Activated CD8-positive, alpha-beta T cell treated with anti-CD3 and anti-CD28 coated beads, Interleukin-2, amount 10 ng/mL, durations not matched to agents 7 days and 5 days (primary cell): ENCODE data around the gene MPV17. TPM values are rescaled to one million over a fixed set of nuclear protein-coding genes. Genes with fewer than 3 reads are reported as not detected.
"Not testable (repeated sequence)": the region's sequence is repeated elsewhere in the genome, so short reads cannot be mapped to it uniquely, and the experiment has no call there.

Experiments
- ATAC-seq: fragments of 150-1000 bp; cut with Tn5 transposase; one replicate; pipeline ENCODE4 v1.10.0; 2021; ENCODE audit warnings: moderate library complexity
- CTCF ChIA-PET: fragments of 350-600 bp; sonication (Branson Sonifier 250); formaldehyde crosslinking; loops from one replicate; lab custom pipeline; 2021; ENCODE audit warnings: antibody characterized with exemption; lab: Charles Lee
- POLR2A ChIA-PET: fragments of 350-600 bp; sonication (Branson Sonifier 250); formaldehyde crosslinking; loops from one replicate; lab custom pipeline; 2021; ENCODE audit warnings: antibody characterized with exemption; lab: Charles Lee
- DNase-seq: peaks from one replicate; pipeline ENCODE4 v3.0.0-alpha.2; 2020
- H3K27ac Mint-ChIP-seq: one replicate; pipeline ENCODE4 v1.8.0; 2021; ENCODE audit warnings: mild to moderate bottlenecking, mixed read lengths
- H3K27me3 Mint-ChIP-seq: one replicate; pipeline ENCODE4 v1.8.0; 2021; ENCODE audit warnings: low read depth, mixed read lengths
- H3K36me3 Mint-ChIP-seq: one replicate; pipeline ENCODE4 v1.8.0; 2021; ENCODE audit warnings: low read depth, mixed read lengths
- H3K4me1 Mint-ChIP-seq: one replicate; pipeline ENCODE4 v1.8.0; 2021; ENCODE audit warnings: low read depth, mixed read lengths
- H3K4me3 Mint-ChIP-seq: one replicate; pipeline ENCODE4 v1.8.0; 2021; ENCODE audit warnings: mild to moderate bottlenecking, mixed read lengths
- H3K9me3 Mint-ChIP-seq: one replicate; pipeline ENCODE4 v1.8.0; 2022; ENCODE audit warnings: mixed read lengths; ENCODE audit not compliant: insufficient read depth
- total RNA-seq, 2 experiments: library from RNA; stranded (reverse); gene quantifications; one replicate each; pipeline ENCODE4 v1.2.3, GENCODE V29; 2021

Gene MPV17
- total RNA-seq, 2 experiments from 2014 or later, result 78.0 to 80.5 TPM

- Mint-ChIP-seq H3K27me3 (peaks cover 4% of the 10 kb centered on the region), H3K4me3 (no peak overlapping the region), H3K4me1 (peaks cover 11% of the 10 kb centered on the region), H3K9me3 (no peaks in the 10 kb centered on the region), H3K36me3 (peaks cover 9% of the 10 kb centered on the region), H3K27ac (no peak overlapping the region)
- CTCF ChIA-PET, result no interaction called here
- POLR2A ChIA-PET, result no interaction called here
- DNase-seq (no peak), ATAC-seq (no peak)
These were observed 15.1 kb downstream of the MPV17 start for GRCh38 chr2:27307545-27308358.

- no peaks in the 10 kb centered on the region for H3K9me3 Mint-ChIP-seq
- ATAC-seq, result no peak
- H3K27ac Mint-ChIP-seq, result no peak overlapping the region
- POLR2A ChIA-PET, result no interaction called here
- H3K4me3 Mint-ChIP-seq, result no peak overlapping the region
- H3K36me3 Mint-ChIP-seq, result peaks cover 8% of the 10 kb centered on the region
- H3K27me3 Mint-ChIP-seq, result peaks cover 4% of the 10 kb centered on the region
- DNase-seq, result no peak
- CTCF ChIA-PET, result no interaction called here
- H3K4me1 Mint-ChIP-seq, result peaks cover 13% of the 10 kb centered on the region
These were observed 15.7 kb downstream of the MPV17 start for GRCh38 chr2:27307287-27307544.

GRCh38 chr2:27306573-27307286, 16.2 kb downstream of the MPV17 start:
- Mint-ChIP-seq H3K9me3 (no peaks in the 10 kb centered on the region), H3K36me3 (peaks cover 7% of the 10 kb centered on the region), H3K4me1 (peaks cover 13% of the 10 kb centered on the region), H3K27ac (no peak overlapping the region), H3K27me3 (peaks cover 4% of the 10 kb centered on the region), H3K4me3 (peak overlapping the region; percentile 56)
- ATAC-seq (peak; percentile 73), DNase-seq (peak; percentile 52)
- ChIA-PET POLR2A (interaction anchor here (1.0 kb wide), 1 partner anchor 173 kb away, joined by 3 read pairs; no protein-coding TSS in a partner anchor), CTCF (interaction anchor here (0.9 kb wide), 1 partner anchor 27 kb away, joined by 3 read pairs; no protein-coding TSS in a partner anchor)

- H3K36me3 Mint-ChIP-seq, result peaks cover 5% of the 10 kb centered on the region
- H3K4me3 Mint-ChIP-seq, result peak overlapping the region; percentile 56
- ATAC-seq (no peak), DNase-seq (no peak)
- no peak overlapping the region for H3K27ac Mint-ChIP-seq
- ChIA-PET POLR2A (interaction anchor here (1.0 kb wide), 1 partner anchor 173 kb away, joined by 3 read pairs; no protein-coding TSS in a partner anchor), CTCF (interaction anchor here (0.9 kb wide), 1 partner anchor 27 kb away, joined by 3 read pairs; no protein-coding TSS in a partner anchor)
- no peaks in the 10 kb centered on the region for H3K9me3 Mint-ChIP-seq
- peaks cover 13% of the 10 kb centered on the region for H3K4me1 Mint-ChIP-seq
- peaks cover 4% of the 10 kb centered on the region for H3K27me3 Mint-ChIP-seq
These were observed 16.8 kb downstream of the MPV17 start for GRCh38 chr2:27306136-27306535.

GRCh38 chr2:27305516-27305915, 17.4 kb downstream of the MPV17 start:
- peaks cover 4% of the 10 kb centered on the region for H3K27me3 Mint-ChIP-seq
- peaks cover 13% of the 10 kb centered on the region for H3K4me1 Mint-ChIP-seq
- no peaks in the 10 kb centered on the region for H3K9me3 Mint-ChIP-seq
- ATAC-seq, result no peak
- peak overlapping the region; percentile 3 for H3K27ac Mint-ChIP-seq
- ChIA-PET POLR2A (interaction anchor here (1.0 kb wide), 1 partner anchor 172 kb away, joined by 3 read pairs; no protein-coding TSS in a partner anchor), CTCF (interaction anchor here (0.9 kb wide), 1 partner anchor 26 kb away, joined by 3 read pairs; no protein-coding TSS in a partner anchor)
- H3K4me3 Mint-ChIP-seq, result no peak overlapping the region
- no peak for DNase-seq
- H3K36me3 Mint-ChIP-seq, result peaks cover 5% of the 10 kb centered on the region

- ChIA-PET CTCF (interaction anchor here (0.7 to 5.0 kb wide), 6 partner anchors 7 to 145 kb away, joined by 3 to 74 read pairs (median 11); partner anchors contain the start of genes SLC30A3, TRIM54 and ZNF513), POLR2A (no interaction called here)
- H3K9me3 Mint-ChIP-seq, result no peaks in the 10 kb centered on the region
- H3K36me3 Mint-ChIP-seq, result peaks cover 2% of the 10 kb centered on the region
- DNase-seq (no peak), ATAC-seq (no peak)
- peaks cover 13% of the 10 kb centered on the region for H3K4me1 Mint-ChIP-seq
- H3K27me3 Mint-ChIP-seq, result peaks cover 4% of the 10 kb centered on the region
- H3K4me3 Mint-ChIP-seq, result no peak overlapping the region
- H3K27ac Mint-ChIP-seq, result no peak overlapping the region
These were observed 18.2 kb downstream of the MPV17 start for GRCh38 chr2:27304488-27305240.

GRCh38 chr2:27303093-27304025, 19.5 kb downstream of the MPV17 start:
- ATAC-seq, result peak; percentile 57
- H3K36me3 Mint-ChIP-seq, result no peaks in the 10 kb centered on the region
- peak overlapping the region; percentile 56 for H3K4me3 Mint-ChIP-seq
- peaks cover 4% of the 10 kb centered on the region for H3K27me3 Mint-ChIP-seq
- DNase-seq, result peak; percentile 66
- H3K4me1 Mint-ChIP-seq, result peaks cover 13% of the 10 kb centered on the region
- ChIA-PET CTCF (interaction anchor here (0.6 to 5.0 kb wide), 52 partner anchors 9 to 532 kb away, joined by 3 to 74 read pairs (median 6); partner anchors contain the start of genes ABHD1, KHK, MPV17 and NRBP1), POLR2A (interaction anchor here (0.6 to 1.8 kb wide), 3 partner anchors 15 to 170 kb away, joined by 3 to 6 read pairs (median 5); partner anchors contain the start of gene MPV17)
- peak overlapping the region; percentile 58 for H3K27ac Mint-ChIP-seq
- no peaks in the 10 kb centered on the region for H3K9me3 Mint-ChIP-seq

GRCh38 chr2:27300606-27301005, 22.3 kb downstream of the MPV17 start:
- H3K9me3 Mint-ChIP-seq, H3K4me3 Mint-ChIP-seq, H3K27me3 Mint-ChIP-seq, H3K36me3 Mint-ChIP-seq, H3K4me1 Mint-ChIP-seq, ATAC-seq, DNase-seq, H3K27ac Mint-ChIP-seq: not testable (repeated sequence)
- ChIA-PET CTCF (interaction anchor here (0.6 to 5.0 kb wide), 7 partner anchors 9 to 213 kb away, joined by 3 to 74 read pairs (median 4); partner anchors contain the start of genes SLC30A3 and TRIM54), POLR2A (interaction anchor here (0.6 kb wide), 1 partner anchor 29 kb away, joined by 3 read pairs; no protein-coding TSS in a partner anchor)

- ATAC-seq (no peak), DNase-seq (no peak)
- ChIA-PET POLR2A (no interaction called here), CTCF (no interaction called here)
- no peaks in the 10 kb centered on the region for H3K27me3 Mint-ChIP-seq
- no peaks in the 10 kb centered on the region for H3K9me3 Mint-ChIP-seq
- H3K27ac Mint-ChIP-seq, result no peak overlapping the region
- no peaks in the 10 kb centered on the region for H3K36me3 Mint-ChIP-seq
- H3K4me1 Mint-ChIP-seq, result peaks cover 5% of the 10 kb centered on the region
- H3K4me3 Mint-ChIP-seq, result no peak overlapping the region
These were observed 24.4 kb downstream of the MPV17 start for GRCh38 chr2:27298391-27299080.

- DNase-seq, result no peak
- Mint-ChIP-seq H3K4me1 (no peaks in the 10 kb centered on the region), H3K36me3 (no peaks in the 10 kb centered on the region), H3K4me3 (no peak overlapping the region), H3K27me3 (peaks cover 8% of the 10 kb centered on the region), H3K9me3 (no peaks in the 10 kb centered on the region), H3K27ac (no peak overlapping the region)
- ChIA-PET CTCF (interaction anchor here (0.9 to 2.4 kb wide), 3 partner anchors 17 to 81 kb away, joined by 3 to 11 read pairs (median 3); no protein-coding TSS in a partner anchor), POLR2A (no interaction called here)
- no peak for ATAC-seq
These were observed 25.7 kb downstream of the MPV17 start for GRCh38 chr2:27297195-27297594.
